ENCODE results near the gene CSNK1G3.

DNA sequence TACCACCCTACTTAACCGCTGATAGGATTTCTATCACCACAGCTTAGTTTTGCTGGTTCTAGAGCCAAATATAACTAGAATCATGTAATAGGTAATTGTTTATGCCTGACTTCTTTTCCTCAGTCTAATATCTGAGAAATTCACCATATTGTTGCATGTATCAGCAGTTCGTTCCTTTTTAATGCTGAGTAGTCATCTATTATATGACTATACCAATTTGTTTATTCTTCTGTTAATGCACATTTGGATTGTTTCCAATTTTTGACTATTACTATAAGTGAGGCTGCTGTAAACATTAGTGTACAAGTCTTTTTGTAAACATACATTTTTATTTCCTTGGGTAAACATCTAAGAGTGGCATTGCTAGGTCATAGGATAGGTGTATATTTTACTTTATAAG, 25.9 kb downstream of the CSNK1G3 start:
- TF ChIP-seq POLR2A (IDR thresholded peaks at IDR 0.05), result no peak
- TF ChIP-seq, protein P1, sequence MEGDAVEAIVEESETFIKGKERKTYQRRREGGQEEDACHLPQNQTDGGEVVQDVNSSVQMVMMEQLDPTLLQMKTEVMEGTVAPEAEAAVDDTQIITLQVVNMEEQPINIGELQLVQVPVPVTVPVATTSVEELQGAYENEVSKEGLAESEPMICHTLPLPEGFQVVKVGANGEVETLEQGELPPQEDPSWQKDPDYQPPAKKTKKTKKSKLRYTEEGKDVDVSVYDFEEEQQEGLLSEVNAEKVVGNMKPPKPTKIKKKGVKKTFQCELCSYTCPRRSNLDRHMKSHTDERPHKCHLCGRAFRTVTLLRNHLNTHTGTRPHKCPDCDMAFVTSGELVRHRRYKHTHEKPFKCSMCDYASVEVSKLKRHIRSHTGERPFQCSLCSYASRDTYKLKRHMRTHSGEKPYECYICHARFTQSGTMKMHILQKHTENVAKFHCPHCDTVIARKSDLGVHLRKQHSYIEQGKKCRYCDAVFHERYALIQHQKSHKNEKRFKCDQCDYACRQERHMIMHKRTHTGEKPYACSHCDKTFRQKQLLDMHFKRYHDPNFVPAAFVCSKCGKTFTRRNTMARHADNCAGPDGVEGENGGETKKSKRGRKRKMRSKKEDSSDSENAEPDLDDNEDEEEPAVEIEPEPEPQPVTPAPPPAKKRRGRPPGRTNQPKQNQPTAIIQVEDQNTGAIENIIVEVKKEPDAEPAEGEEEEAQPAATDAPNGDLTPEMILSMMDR (IDR thresholded peaks at IDR 0.05), result no peak
